GM19452 (cell line): ENCODE results near the gene GPATCH4.
"Not testable (repeated sequence)": the region's sequence is repeated elsewhere in the genome, so short reads cannot be mapped to it uniquely, and the experiment has no call there.

Experiments
- ATAC-seq: cut with Tn5 transposase; IDR thresholded peaks from one replicate; pipeline ENCODE4 v1.9.1; 2021; ENCODE audit not compliant: unreplicated experiment

Gene GPATCH4

DNA sequence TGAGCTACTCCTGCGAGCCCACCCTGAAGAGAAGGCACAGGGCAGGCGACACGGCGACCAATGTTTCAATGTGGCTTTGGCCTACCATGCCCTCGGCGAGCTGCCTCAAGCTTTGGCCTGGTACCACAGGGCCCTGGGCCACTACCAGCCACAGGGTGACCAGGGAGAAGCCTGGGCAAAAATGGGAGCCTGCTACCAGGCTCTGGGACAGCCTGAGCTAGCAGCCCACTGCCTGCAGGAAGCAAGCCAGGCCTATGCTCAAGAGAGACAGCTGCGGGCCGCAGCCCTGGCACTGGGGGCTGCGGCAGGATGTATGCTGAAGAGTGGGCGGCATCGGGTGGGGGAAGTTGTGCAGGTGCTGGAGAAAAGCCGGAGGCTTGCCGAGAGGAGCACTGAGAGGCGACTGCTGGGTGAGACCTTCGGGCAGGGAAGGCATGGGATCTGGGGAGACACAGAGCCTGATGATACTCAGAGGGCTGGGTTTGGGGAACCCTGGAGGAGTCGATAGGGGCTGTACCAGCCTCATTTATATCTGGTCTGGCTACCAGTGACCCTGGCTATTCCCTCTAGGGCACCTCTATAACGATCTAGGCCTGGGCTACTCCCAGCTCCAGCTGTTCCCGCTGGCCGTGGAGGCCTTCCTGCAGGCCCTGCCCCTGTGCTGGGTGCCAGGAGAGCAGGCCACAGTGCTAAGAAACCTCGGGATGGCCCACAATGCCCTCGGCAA, 19.5 kb downstream of the GPATCH4 start:
- ATAC-seq: no peak

GRCh38 chr1:156579472-156579871, 21.8 kb downstream of the GPATCH4 start, which contains the start of gene TTC24:
TTC24 (plus strand) TSS chr1:156579723; CDS start chr1:156581365, 1,642 bp downstream.
- no peak for ATAC-seq

- ATAC-seq: no peak
Observed at GRCh38 chr1:156578055-156578454, 23.2 kb downstream of the GPATCH4 start.

DNA sequence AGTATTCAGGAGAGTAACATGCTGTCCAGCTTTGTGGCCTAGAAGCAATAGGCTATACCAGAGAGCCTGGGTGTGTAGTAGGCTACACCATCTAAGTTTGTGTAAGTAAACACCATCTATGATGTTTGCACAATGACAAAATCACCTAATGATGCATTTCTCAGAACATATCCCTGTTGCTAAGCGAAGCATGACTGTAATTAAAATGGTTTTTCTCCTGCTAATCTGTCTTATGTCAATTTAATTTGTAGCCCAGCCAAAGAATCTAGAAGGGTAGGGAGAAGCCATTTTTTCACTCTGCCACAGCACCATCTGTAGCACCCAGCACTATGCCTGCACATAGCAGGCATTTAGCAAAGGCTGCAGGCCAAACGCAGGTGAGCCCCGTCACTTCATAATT, 23.7 kb downstream of the GPATCH4 start:
- ATAC-seq: no peak

- no peak for ATAC-seq
Observed at GRCh38 chr1:156574039-156574633, 27.1 kb downstream of the GPATCH4 start.

GRCh38 chr1:156572663-156573018, 28.6 kb downstream of the GPATCH4 start:
- ATAC-seq: no peak

GRCh38 chr1:156571919-156572662, 29.2 kb downstream of the GPATCH4 start, which contains the start of gene IQGAP3:
IQGAP3 (minus strand) TSS chr1:156572565; CDS start chr1:156572529, 36 bp downstream.
- no peak for ATAC-seq

DNA sequence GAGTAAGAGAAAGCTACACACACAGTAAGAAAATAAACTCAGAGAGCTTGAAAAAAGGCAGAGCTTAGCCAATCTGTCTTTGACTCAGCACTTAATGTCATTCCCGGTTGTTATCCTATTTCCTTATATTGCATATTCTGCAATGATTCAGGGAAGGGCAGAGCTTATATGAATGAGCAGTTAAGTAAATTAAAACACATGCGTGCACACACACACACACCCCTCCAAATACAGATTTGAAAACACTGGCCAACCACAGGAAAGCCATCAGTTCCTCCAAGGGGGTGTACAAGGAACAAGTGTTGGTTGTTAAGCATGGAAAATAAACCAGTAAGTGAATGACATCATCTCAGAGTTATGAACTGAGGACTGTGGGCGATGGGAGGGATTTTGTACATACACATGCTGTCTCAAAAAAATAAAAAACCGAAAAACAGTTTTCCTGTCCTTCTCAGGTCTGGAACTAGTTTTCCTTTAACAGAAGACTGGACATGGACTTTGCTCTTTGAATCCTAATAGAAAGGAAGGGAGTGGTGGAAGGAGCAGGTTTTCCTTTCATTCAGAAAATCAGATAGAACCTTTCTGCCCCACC, 29.9 kb downstream of the GPATCH4 start:
- no peak for ATAC-seq

- no peak for ATAC-seq
Observed at GRCh38 chr1:156566436-156566835, 34.8 kb downstream of the GPATCH4 start.

GRCh38 chr1:156565519-156565918, 35.8 kb downstream of the GPATCH4 start:
- no peak for ATAC-seq

DNA sequence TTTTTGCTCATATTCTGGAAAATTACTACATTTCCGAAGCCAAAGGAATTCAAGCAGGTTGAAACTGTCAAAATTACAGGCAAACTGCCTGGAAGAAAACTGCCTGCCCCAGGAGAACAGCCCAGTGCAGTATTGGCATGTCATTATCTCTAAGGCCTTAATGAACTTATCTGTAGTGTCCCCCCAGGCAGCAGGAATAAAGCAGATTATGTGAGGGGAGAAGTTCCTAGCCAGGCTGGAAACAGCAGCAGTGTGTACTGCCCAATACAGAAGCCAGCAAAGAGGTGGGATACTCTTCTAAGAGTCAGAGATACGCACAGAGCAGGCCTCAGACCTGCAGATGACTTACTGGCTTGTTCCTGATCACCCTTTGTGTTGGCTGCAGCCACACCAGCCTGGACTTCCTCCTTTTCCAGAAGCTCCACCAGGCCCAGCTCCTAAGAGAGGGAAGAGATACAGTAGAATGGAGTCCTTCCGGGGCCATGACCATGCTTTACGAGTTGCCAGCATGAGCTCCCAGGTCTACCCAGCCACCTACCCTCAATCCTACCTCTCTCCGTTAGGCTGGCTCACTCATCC, 40.6 kb downstream of the GPATCH4 start:
- ATAC-seq: no peak

GRCh38 chr1:156559797-156560385, 41.4 kb downstream of the GPATCH4 start:
- ATAC-seq: no peak

GRCh38 chr1:156559086-156559796, 42.0 kb downstream of the GPATCH4 start:
- ATAC-seq: no peak

DNA sequence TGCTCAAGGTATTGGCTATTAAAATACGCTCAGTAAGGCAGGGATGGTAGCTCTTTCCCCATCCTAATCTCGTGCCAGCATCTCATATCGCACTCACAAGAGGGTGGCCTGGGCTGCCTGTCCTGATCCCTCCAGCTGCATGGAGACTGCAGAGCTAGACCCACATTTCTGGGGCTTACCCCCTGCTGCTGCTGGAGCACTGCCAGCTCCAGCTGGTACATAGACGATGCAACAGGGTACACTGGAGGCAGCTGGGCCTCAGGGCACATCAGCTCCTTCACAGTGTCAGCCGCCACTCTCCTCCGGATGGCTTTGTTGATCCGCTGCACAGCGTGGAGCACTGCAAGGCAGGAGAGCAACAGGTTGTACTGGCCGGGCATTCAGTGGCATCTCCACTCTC, 44.9 kb downstream of the GPATCH4 start:
- no peak for ATAC-seq

- no peak for ATAC-seq
Observed at GRCh38 chr1:156555715-156556114, 45.6 kb downstream of the GPATCH4 start.

GRCh38 chr1:156554971-156555370, 46.3 kb downstream of the GPATCH4 start:
- no peak for ATAC-seq

DNA sequence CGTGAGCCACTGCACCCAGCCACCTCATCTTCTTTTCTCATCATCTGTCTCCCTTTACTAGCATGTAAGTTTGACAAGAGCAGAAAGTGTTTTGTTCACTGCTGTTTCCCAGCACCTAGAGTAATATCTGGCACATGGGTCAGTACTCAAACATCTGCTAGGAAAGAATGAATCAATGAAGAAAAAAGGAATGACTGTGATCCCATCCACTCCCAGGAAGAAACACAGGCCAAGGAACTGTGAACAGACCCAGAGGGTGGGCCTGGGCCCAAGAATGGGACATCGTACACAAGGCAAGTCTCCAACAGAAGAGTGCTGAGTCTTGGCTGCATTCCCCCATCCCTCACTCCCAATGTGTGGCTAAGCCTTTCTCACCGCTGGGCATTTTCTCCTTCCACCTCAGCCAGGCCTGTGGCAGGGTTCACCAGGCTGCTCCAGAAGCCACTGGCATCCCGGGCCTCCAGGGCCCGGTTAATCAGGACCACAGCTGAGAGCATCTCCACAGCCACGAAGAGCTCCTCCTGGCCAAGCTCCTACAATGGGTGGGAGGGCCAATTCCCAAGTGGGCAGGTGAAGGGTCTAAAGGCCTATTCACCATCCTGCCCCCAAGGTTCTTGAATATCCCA, 47.3 kb downstream of the GPATCH4 start:
- no peak for ATAC-seq

DNA sequence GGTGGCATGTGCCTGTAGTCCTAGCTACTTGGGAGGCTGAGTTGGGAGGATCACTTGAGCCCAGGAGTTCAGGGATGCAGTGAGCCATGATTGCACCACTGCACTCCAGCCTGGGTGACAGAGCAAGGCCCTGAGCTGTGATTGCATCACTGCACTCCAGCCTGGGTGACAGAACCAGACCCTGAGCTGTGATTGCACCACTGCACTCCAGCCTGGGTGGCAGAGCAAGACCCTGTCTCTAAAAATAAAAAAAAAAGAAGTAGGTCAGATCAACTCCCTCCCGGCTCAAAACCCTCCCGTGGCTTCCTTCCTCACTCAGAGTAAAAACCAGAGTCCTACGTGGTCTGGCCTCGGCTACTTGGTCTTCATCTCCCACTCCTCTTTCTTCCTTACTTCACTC, 48.3 kb downstream of the GPATCH4 start:
- not testable (repeated sequence) for ATAC-seq

DNA sequence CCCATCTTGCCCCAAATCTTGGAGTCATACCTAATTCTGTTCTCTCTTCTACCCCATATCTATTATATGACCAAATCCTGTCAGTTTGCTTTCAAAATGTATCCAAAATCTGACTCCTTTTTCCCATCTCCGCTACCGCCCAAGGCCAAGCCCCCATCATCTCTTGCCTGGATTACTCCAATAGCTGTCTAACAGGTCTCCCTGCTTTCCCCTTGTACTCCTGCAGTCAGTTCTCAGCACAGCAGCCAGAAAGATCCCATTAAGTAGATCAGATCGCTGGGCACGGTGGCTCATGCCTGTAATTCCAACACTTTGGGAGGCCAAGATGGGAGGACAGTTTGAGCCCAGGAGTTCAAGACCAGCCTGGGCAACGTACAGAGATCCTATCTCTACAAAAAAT, 48.8 kb downstream of the GPATCH4 start:
- ATAC-seq: no peak

- ATAC-seq: no peak
Observed at GRCh38 chr1:156551869-156552268, 49.4 kb downstream of the GPATCH4 start.
